HEK293 (cell line): ENCODE measurements around the gene EPHA6.

Experiments used
- GLI4 ChIP-seq: fragments of 450-650 bp; formaldehyde crosslinking; IDR thresholded peaks from 2 replicates; pipeline ENCODE4 v1.5.1; 2016; ENCODE audit warnings: missing biosample characterization, missing genetic modification characterization
- HOXC10 ChIP-seq: sonication (generic); formaldehyde crosslinking; IDR thresholded peaks from 2 replicates; pipeline ENCODE4 v1.8.1; 2023; ENCODE audit warnings: mild to moderate bottlenecking, missing genetic modification reagents
- KLF8 ChIP-seq: fragments of 450-650 bp; formaldehyde crosslinking; IDR thresholded peaks from 2 replicates; pipeline ENCODE4 v1.5.1; 2016; ENCODE audit warnings: missing biosample characterization, missing genetic modification characterization
- SCRT2 ChIP-seq: fragments of 450-650 bp; formaldehyde crosslinking; IDR thresholded peaks from 2 replicates; pipeline ENCODE4 v1.5.1; 2016; ENCODE audit warnings: missing biosample characterization, missing genetic modification characterization
- SP2 ChIP-seq: fragments of 450-650 bp; formaldehyde crosslinking; IDR thresholded peaks from 2 replicates; pipeline ENCODE4 v1.5.1; 2016; ENCODE audit warnings: missing biosample characterization, missing genetic modification characterization
- ZBTB21 ChIP-seq: fragments of 450-650 bp; formaldehyde crosslinking; IDR thresholded peaks from 2 replicates; pipeline ENCODE4 v1.5.1; 2017; ENCODE audit warnings: missing biosample characterization, missing genetic modification characterization
- ZBTB7A ChIP-seq: fragments of 450-650 bp; formaldehyde crosslinking; IDR thresholded peaks from 2 replicates; pipeline ENCODE4 v1.5.1; 2016; ENCODE audit warnings: low read depth, missing biosample characterization, missing genetic modification characterization
- ZFP41 ChIP-seq: fragments of 450-650 bp; formaldehyde crosslinking; IDR thresholded peaks from 2 replicates; pipeline ENCODE4 v1.5.1; 2016; ENCODE audit warnings: missing biosample characterization, missing genetic modification characterization, borderline replicate concordance
- ZNF112 ChIP-seq: fragments of 450-650 bp; formaldehyde crosslinking; IDR thresholded peaks from 2 replicates; pipeline ENCODE4 v1.5.0; 2017; ENCODE audit warnings: missing biosample characterization, missing genetic modification characterization
- ZNF114 ChIP-seq: fragments of 450-650 bp; formaldehyde crosslinking; IDR thresholded peaks from 2 replicates; pipeline ENCODE4 v1.5.0; 2017; ENCODE audit warnings: missing biosample characterization, missing genetic modification characterization
- ZNF146 ChIP-seq: fragments of 450-650 bp; formaldehyde crosslinking; IDR thresholded peaks from 2 replicates; pipeline ENCODE4 v1.5.1; 2016; ENCODE audit warnings: missing biosample characterization, missing genetic modification characterization
- ZNF169 ChIP-seq: fragments of 450-650 bp; formaldehyde crosslinking; IDR thresholded peaks from 2 replicates; pipeline ENCODE4 v1.5.1; 2016; ENCODE audit warnings: missing biosample characterization, missing genetic modification characterization
- ZNF19 ChIP-seq: fragments of 450-650 bp; formaldehyde crosslinking; IDR thresholded peaks from 2 replicates; pipeline ENCODE4; 2016; ENCODE audit warnings: missing biosample characterization, missing genetic modification characterization, low read depth
- ZNF202 ChIP-seq: fragments of 450-650 bp; formaldehyde crosslinking; IDR thresholded peaks from 2 replicates; pipeline ENCODE4 v1.5.1; 2016; ENCODE audit warnings: missing biosample characterization, missing genetic modification characterization, borderline replicate concordance
- ZNF211 ChIP-seq: fragments of 450-650 bp; formaldehyde crosslinking; IDR thresholded peaks from 2 replicates; pipeline ENCODE4 v1.5.1; 2016; ENCODE audit warnings: low read depth, missing biosample characterization, missing genetic modification characterization
- ZNF214 ChIP-seq: fragments of 450-650 bp; formaldehyde crosslinking; IDR thresholded peaks from 2 replicates; pipeline ENCODE4 v1.5.1; 2017; ENCODE audit warnings: missing biosample characterization, mild to moderate bottlenecking, missing genetic modification characterization, borderline replicate concordance
- ZNF239 ChIP-seq: fragments of 450-650 bp; formaldehyde crosslinking; IDR thresholded peaks from 2 replicates; pipeline ENCODE4 v1.5.1; 2016; ENCODE audit warnings: missing biosample characterization, missing genetic modification characterization
- ZNF350 ChIP-seq: fragments of 450-650 bp; formaldehyde crosslinking; IDR thresholded peaks from 2 replicates; pipeline ENCODE4 v1.5.0; 2017; ENCODE audit warnings: missing biosample characterization, mild to moderate bottlenecking, missing genetic modification characterization
- ZNF37A ChIP-seq: fragments of 450-650 bp; IDR thresholded peaks from 2 replicates; pipeline ENCODE4 v1.5.1; 2018; ENCODE audit warnings: missing biosample characterization, missing genetic modification characterization
- ZNF391 ChIP-seq: fragments of 450-650 bp; formaldehyde crosslinking; IDR thresholded peaks from 2 replicates; pipeline ENCODE4 v1.5.1; 2016; ENCODE audit warnings: low read depth, missing biosample characterization, missing genetic modification characterization, borderline replicate concordance
- ZNF529 ChIP-seq: fragments of 450-650 bp; formaldehyde crosslinking; IDR thresholded peaks from 2 replicates; pipeline ENCODE4 v1.5.1; 2017; ENCODE audit warnings: missing genetic modification characterization, missing biosample characterization; ENCODE audit not compliant: insufficient replicate concordance
- ZNF544 ChIP-seq: fragments of 450-650 bp; formaldehyde crosslinking; IDR thresholded peaks from 2 replicates; pipeline ENCODE4 v1.5.0; 2017; ENCODE audit warnings: missing biosample characterization, missing genetic modification characterization
- ZNF585B ChIP-seq: fragments of 450-650 bp; formaldehyde crosslinking; IDR thresholded peaks from 2 replicates; pipeline ENCODE4 v1.5.1; 2016; ENCODE audit warnings: missing biosample characterization, missing genetic modification characterization
- ZNF610 ChIP-seq: fragments of 450-650 bp; formaldehyde crosslinking; IDR thresholded peaks from 2 replicates; pipeline ENCODE4 v1.5.1; 2016; ENCODE audit warnings: missing biosample characterization, missing genetic modification characterization, borderline replicate concordance
- ZNF677 ChIP-seq: fragments of 450-650 bp; IDR thresholded peaks from 2 replicates; pipeline ENCODE4 v1.5.0; 2018; ENCODE audit warnings: missing biosample characterization, mild to moderate bottlenecking, missing genetic modification characterization, moderate library complexity
- ZNF707 ChIP-seq: fragments of 450-650 bp; formaldehyde crosslinking; IDR thresholded peaks from 2 replicates; pipeline ENCODE4 v1.5.1; 2016; ENCODE audit warnings: missing biosample characterization, missing genetic modification characterization
- ZNF76 ChIP-seq: fragments of 450-650 bp; formaldehyde crosslinking; IDR thresholded peaks from 2 replicates; pipeline ENCODE4; 2016; ENCODE audit warnings: low read depth, missing biosample characterization, missing genetic modification characterization, borderline replicate concordance
- ZNF776 ChIP-seq: fragments of 450-650 bp; formaldehyde crosslinking; IDR thresholded peaks from 2 replicates; pipeline ENCODE4 v1.5.0; 2017; ENCODE audit warnings: missing biosample characterization, missing genetic modification characterization, borderline replicate concordance
- ZSCAN30 ChIP-seq: fragments of 450-650 bp; IDR thresholded peaks from 2 replicates; pipeline ENCODE4 v1.5.1; 2018; ENCODE audit warnings: missing biosample characterization, mild to moderate bottlenecking, missing genetic modification characterization, moderate library complexity
- ZXDB ChIP-seq: fragments of 450-650 bp; formaldehyde crosslinking; IDR thresholded peaks from 2 replicates; pipeline ENCODE4 v1.5.1; 2016; ENCODE audit warnings: missing biosample characterization, missing genetic modification characterization
- TF ChIP-seq, protein P1 (sequence below): fragments of 450-650 bp; formaldehyde crosslinking; IDR thresholded peaks from 2 replicates; pipeline ENCODE4 v1.5.1; 2016; ENCODE audit warnings: missing biosample characterization, missing genetic modification characterization
- TF ChIP-seq, protein P2 (sequence below): fragments of 450-650 bp; formaldehyde crosslinking; IDR thresholded peaks from 2 replicates; pipeline ENCODE4 v1.5.1; 2016; ENCODE audit warnings: missing biosample characterization, missing genetic modification characterization
- TF ChIP-seq, protein P3 (sequence below): fragments of 450-650 bp; formaldehyde crosslinking; IDR thresholded peaks from 2 replicates; pipeline ENCODE4 v1.5.1; 2016; ENCODE audit warnings: missing biosample characterization, missing genetic modification characterization
- TF ChIP-seq, protein P4 (sequence below): fragments of 450-650 bp; formaldehyde crosslinking; optimal IDR thresholded peaks from 2 replicates; pipeline ENCODE3; 2016; ENCODE audit warnings: missing biosample characterization, mild to moderate bottlenecking, missing genetic modification characterization
- TF ChIP-seq, protein P5 (sequence below): IDR thresholded peaks from 2 replicates; pipeline ENCODE4 v1.6.1; 2011; ENCODE audit warnings: mild to moderate bottlenecking, low read depth, low read length, borderline replicate concordance

EPHA6 gene

DNA sequence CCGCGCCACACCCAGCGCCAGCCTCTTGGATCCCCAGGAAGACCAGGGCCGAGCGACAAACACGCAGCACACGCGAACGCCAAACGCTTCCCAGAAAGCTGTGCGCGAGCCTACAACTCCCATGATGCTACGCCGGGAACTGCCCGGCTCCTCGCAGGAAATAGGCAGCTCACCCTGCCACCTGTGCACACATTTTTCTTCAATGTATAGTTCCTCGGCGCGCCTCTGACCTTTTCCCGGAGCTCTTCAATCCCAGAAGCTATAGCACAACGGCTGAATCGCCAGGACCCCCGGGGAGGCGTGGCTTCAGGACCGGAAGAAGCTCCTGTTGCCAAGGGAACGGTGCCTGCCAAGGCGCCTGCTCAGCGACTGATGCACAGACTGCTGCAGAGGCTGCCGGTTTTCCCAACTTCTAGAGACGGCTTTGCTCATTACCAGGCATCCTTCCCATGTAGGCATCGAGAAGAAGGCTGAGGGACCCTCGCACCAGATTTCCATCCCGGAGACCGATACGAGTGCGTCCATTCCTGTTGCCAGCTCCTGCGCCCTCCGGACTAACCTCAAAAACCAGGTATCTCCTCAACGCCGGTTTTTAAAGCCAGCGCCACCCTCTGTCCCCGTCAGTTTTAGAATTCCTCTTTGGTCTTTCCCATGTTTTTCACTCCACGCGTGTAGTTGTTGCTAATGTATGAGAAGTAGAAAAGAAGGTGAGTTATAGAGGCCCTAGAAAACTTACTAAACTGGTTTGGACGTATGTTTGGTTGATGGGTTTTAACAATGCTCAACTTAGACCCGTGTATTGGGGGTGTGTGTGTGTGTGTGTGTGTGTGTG lies 950.2 kb downstream of the EPHA6 start, which contains the start of gene ARL6 (continued):
- TF ChIP-seq ZNF529 (tag by site-specific recombination) (no peak), ZBTB7A (no peak), ZNF239 (tag by site-specific recombination) (no peak), ZNF114 (tag by site-specific recombination) (no peak), ZXDB (tag by site-specific recombination) (peak; percentile 64; the same call in 1 of the 2 replicates), ZNF112 (no peak), ZNF37A (tag by site-specific recombination) (no peak), GLI4 (tag by site-specific recombination) (no peak), ZNF169 (tag by site-specific recombination) (no peak), ZNF19 (tag by site-specific recombination) (no peak), ZNF391 (tag by site-specific recombination) (no peak), ZFP41 (tag by site-specific recombination) (no peak), SCRT2 (peak; percentile 87), HOXC10 (CRISPR knock-in tag) (no peak), SP2 (tag by site-specific recombination) (peak; percentile 39), ZSCAN30 (tag by site-specific recombination) (no peak), ZBTB21 (tag by site-specific recombination) (no peak), ZNF202 (tag by site-specific recombination) (no peak), ZNF776 (tag by site-specific recombination) (no peak), KLF8 (tag by site-specific recombination) (peak; percentile 37; the same call in 1 of the 2 replicates), ZNF76 (tag by site-specific recombination) (peak; percentile 96), ZNF585B (tag by site-specific recombination) (no peak), ZNF707 (tag by site-specific recombination) (no peak), ZNF544 (tag by site-specific recombination) (no peak), ZNF677 (tag by site-specific recombination) (no peak; the same call in 1 of the 2 replicates), ZNF214 (tag by site-specific recombination) (no peak), ZNF350 (no peak), ZNF610 (tag by site-specific recombination) (no peak), ZNF211 (no peak), ZNF146 (tag by site-specific recombination) (no peak)
- TF ChIP-seq, protein P1, sequence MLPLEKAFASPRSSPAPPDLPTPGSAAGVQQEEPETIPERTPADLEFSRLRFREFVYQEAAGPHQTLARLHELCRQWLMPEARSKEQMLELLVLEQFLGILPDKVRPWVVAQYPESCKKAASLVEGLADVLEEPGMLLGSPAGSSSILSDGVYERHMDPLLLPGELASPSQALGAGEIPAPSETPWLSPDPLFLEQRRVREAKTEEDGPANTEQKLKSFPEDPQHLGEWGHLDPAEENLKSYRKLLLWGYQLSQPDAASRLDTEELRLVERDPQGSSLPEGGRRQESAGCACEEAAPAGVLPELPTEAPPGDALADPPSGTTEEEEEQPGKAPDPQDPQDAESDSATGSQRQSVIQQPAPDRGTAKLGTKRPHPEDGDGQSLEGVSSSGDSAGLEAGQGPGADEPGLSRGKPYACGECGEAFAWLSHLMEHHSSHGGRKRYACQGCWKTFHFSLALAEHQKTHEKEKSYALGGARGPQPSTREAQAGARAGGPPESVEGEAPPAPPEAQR (tag by site-specific recombination), result no peak
- TF ChIP-seq, protein P2, sequence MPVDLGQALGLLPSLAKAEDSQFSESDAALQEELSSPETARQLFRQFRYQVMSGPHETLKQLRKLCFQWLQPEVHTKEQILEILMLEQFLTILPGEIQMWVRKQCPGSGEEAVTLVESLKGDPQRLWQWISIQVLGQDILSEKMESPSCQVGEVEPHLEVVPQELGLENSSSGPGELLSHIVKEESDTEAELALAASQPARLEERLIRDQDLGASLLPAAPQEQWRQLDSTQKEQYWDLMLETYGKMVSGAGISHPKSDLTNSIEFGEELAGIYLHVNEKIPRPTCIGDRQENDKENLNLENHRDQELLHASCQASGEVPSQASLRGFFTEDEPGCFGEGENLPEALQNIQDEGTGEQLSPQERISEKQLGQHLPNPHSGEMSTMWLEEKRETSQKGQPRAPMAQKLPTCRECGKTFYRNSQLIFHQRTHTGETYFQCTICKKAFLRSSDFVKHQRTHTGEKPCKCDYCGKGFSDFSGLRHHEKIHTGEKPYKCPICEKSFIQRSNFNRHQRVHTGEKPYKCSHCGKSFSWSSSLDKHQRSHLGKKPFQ (tag by site-specific recombination), result no peak
- TF ChIP-seq, protein P3, sequence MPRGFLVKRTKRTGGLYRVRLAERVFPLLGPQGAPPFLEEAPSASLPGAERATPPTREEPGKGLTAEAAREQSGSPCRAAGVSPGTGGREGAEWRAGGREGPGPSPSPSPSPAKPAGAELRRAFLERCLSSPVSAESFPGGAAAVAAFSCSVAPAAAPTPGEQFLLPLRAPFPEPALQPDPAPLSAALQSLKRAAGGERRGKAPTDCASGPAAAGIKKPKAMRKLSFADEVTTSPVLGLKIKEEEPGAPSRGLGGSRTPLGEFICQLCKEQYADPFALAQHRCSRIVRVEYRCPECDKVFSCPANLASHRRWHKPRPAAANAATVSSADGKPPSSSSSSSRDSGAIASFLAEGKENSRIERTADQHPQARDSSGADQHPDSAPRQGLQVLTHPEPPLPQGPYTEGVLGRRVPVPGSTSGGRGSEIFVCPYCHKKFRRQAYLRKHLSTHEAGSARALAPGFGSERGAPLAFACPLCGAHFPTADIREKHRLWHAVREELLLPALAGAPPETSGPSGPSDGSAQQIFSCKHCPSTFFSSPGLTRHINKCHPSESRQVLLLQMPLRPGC, result no peak
- TF ChIP-seq, protein P4, sequence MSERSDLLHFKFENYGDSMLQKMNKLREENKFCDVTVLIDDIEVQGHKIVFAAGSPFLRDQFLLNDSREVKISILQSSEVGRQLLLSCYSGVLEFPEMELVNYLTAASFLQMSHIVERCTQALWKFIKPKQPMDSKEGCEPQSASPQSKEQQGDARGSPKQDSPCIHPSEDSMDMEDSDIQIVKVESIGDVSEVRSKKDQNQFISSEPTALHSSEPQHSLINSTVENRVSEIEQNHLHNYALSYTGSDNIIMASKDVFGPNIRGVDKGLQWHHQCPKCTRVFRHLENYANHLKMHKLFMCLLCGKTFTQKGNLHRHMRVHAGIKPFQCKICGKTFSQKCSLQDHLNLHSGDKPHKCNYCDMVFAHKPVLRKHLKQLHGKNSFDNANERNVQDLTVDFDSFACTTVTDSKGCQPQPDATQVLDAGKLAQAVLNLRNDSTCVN (tag by site-specific recombination), result peak; percentile 75
- TF ChIP-seq, protein P5, sequence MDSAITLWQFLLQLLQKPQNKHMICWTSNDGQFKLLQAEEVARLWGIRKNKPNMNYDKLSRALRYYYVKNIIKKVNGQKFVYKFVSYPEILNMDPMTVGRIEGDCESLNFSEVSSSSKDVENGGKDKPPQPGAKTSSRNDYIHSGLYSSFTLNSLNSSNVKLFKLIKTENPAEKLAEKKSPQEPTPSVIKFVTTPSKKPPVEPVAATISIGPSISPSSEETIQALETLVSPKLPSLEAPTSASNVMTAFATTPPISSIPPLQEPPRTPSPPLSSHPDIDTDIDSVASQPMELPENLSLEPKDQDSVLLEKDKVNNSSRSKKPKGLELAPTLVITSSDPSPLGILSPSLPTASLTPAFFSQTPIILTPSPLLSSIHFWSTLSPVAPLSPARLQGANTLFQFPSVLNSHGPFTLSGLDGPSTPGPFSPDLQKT, result no peak; the same call in 1 of the 2 replicates
